Activated CD8-positive, alpha-beta T cell treated with anti-CD3 and anti-CD28 coated beads, Interleukin-2, amount 10 ng/mL, durations not matched to agents 7 days and 5 days (primary cell): ENCODE data around the gene PLEKHA6. TPM values are rescaled to one million over a fixed set of nuclear protein-coding genes. Genes with fewer than 3 reads are reported as not detected.

ENCODE experiments used
- ATAC-seq: fragments of 150-1000 bp; cut with Tn5 transposase; one replicate; pipeline ENCODE4 v1.10.0; 2021; ENCODE audit warnings: moderate library complexity
- CTCF ChIA-PET: fragments of 350-600 bp; sonication (Branson Sonifier 250); formaldehyde crosslinking; loops from one replicate; lab custom pipeline; 2021; ENCODE audit warnings: antibody characterized with exemption; lab: Charles Lee
- POLR2A ChIA-PET: fragments of 350-600 bp; sonication (Branson Sonifier 250); formaldehyde crosslinking; loops from one replicate; lab custom pipeline; 2021; ENCODE audit warnings: antibody characterized with exemption; lab: Charles Lee
- DNase-seq: peaks from one replicate; pipeline ENCODE4 v3.0.0-alpha.2; 2020
- H3K27ac Mint-ChIP-seq: one replicate; pipeline ENCODE4 v1.8.0; 2021; ENCODE audit warnings: mild to moderate bottlenecking, mixed read lengths
- H3K27me3 Mint-ChIP-seq: one replicate; pipeline ENCODE4 v1.8.0; 2021; ENCODE audit warnings: low read depth, mixed read lengths
- H3K36me3 Mint-ChIP-seq: one replicate; pipeline ENCODE4 v1.8.0; 2021; ENCODE audit warnings: low read depth, mixed read lengths
- H3K4me1 Mint-ChIP-seq: one replicate; pipeline ENCODE4 v1.8.0; 2021; ENCODE audit warnings: low read depth, mixed read lengths
- H3K4me3 Mint-ChIP-seq: one replicate; pipeline ENCODE4 v1.8.0; 2021; ENCODE audit warnings: mild to moderate bottlenecking, mixed read lengths
- H3K9me3 Mint-ChIP-seq: one replicate; pipeline ENCODE4 v1.8.0; 2022; ENCODE audit warnings: mixed read lengths; ENCODE audit not compliant: insufficient read depth
- total RNA-seq, 2 experiments: library from RNA; stranded (reverse); gene quantifications; one replicate each; pipeline ENCODE4 v1.2.3, GENCODE V29; 2021

PLEKHA6 gene
- total RNA-seq, 2 experiments from 2014 or later: 0.26 to 0.29 TPM

GRCh38 chr1:204353213-204353910 is 6.4 kb downstream of the PLEKHA6 start:
- H3K27ac Mint-ChIP-seq: no peak overlapping the region
- POLR2A ChIA-PET: no interaction called here
- no peaks in the 10 kb centered on the region for H3K9me3 Mint-ChIP-seq
- H3K4me3 Mint-ChIP-seq: no peak overlapping the region
- no peaks in the 10 kb centered on the region for H3K27me3 Mint-ChIP-seq
- DNase-seq (no peak), ATAC-seq (no peak)
- no peaks in the 10 kb centered on the region for H3K36me3 Mint-ChIP-seq
- CTCF ChIA-PET: interaction anchor here (1.1 to 2.4 kb wide), 4 partner anchors 10 to 146 kb away, joined by 3 to 18 read pairs (median 4); no protein-coding TSS in a partner anchor
- H3K4me1 Mint-ChIP-seq: peaks cover 5% of the 10 kb centered on the region

- Mint-ChIP-seq H3K9me3 (no peaks in the 10 kb centered on the region), H3K4me3 (no peak overlapping the region), H3K36me3 (no peaks in the 10 kb centered on the region), H3K27me3 (no peaks in the 10 kb centered on the region), H3K27ac (no peak overlapping the region), H3K4me1 (peaks cover 5% of the 10 kb centered on the region)
- ATAC-seq (no peak), DNase-seq (no peak)
- POLR2A ChIA-PET: no interaction called here
- CTCF ChIA-PET: interaction anchor here (0.9 to 1.6 kb wide), 2 partner anchors 12 to 48 kb away, joined by 4 to 8 read pairs; no protein-coding TSS in a partner anchor
Observed at GRCh38 chr1:204350857-204351573, 8.7 kb downstream of the PLEKHA6 start.

- no peak for DNase-seq
- Mint-ChIP-seq H3K4me1 (peaks cover 5% of the 10 kb centered on the region), H3K36me3 (no peaks in the 10 kb centered on the region), H3K27ac (no peak overlapping the region), H3K4me3 (no peak overlapping the region), H3K9me3 (no peaks in the 10 kb centered on the region), H3K27me3 (no peaks in the 10 kb centered on the region)
- ATAC-seq: no peak
- CTCF ChIA-PET: interaction anchor here (1.6 kb wide), 1 partner anchor 13 kb away, joined by 8 read pairs; no protein-coding TSS in a partner anchor
- POLR2A ChIA-PET: no interaction called here
Observed at GRCh38 chr1:204350312-204350711, 9.4 kb downstream of the PLEKHA6 start.

DNA sequence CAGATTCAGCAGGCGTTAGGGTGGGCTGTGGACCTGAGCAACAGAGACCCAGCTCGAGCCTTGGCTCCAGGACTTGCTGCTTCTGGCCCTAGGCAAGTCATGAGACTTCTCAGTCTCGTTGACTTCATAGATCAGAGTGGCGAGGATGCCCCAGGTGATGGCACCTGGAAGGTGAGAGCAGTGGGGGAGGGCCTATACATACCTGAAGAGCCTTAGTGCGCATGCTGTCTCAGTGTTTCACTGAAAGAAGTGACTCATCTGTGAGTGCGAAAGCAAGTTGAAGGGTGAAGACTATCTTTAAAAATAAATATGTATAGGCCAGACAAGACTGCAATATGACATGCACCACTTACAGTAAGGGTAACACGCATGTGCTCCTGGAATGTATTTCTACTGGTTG is 10.1 kb downstream of the PLEKHA6 start:
- CTCF ChIA-PET: interaction anchor here (1.1 kb wide), 1 partner anchor 49 kb away, joined by 3 read pairs; no protein-coding TSS in a partner anchor
- DNase-seq: no peak
- H3K36me3 Mint-ChIP-seq: no peaks in the 10 kb centered on the region
- peaks cover 5% of the 10 kb centered on the region for H3K4me1 Mint-ChIP-seq
- no peak overlapping the region for H3K4me3 Mint-ChIP-seq
- ATAC-seq: no peak
- POLR2A ChIA-PET: no interaction called here
- H3K27me3 Mint-ChIP-seq: no peaks in the 10 kb centered on the region
- no peak overlapping the region for H3K27ac Mint-ChIP-seq
- no peaks in the 10 kb centered on the region for H3K9me3 Mint-ChIP-seq

DNA sequence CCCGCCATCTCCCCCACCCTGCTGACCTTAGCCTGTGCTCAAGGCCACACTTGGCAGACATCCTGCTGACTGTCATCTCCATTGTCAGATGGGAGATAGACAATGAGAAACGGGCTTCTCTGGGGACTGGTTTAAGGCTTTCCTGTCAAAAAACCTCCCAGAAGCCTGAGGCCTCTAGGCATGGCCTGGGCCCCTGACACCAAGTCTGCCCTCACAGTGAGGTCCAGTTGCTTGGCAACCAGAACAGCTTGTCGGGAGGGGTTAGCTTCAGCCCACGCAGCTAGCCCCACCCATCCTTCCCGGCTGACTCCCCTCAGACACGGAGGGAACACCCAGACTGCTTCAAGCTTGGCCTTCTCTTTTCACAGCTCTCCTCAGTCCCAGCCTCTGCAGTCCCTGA is 11.0 kb downstream of the PLEKHA6 start:
- ATAC-seq: no peak
- POLR2A ChIA-PET: no interaction called here
- H3K4me3 Mint-ChIP-seq: no peak overlapping the region

GRCh38 chr1:204348242-204348641 is 11.5 kb downstream of the PLEKHA6 start:
- Mint-ChIP-seq H3K4me1 (peaks cover 5% of the 10 kb centered on the region), H3K27ac (no peak overlapping the region), H3K4me3 (no peak overlapping the region), H3K27me3 (no peaks in the 10 kb centered on the region), H3K36me3 (no peaks in the 10 kb centered on the region), H3K9me3 (no peaks in the 10 kb centered on the region)
- CTCF ChIA-PET: interaction anchor here (0.9 kb wide), 1 partner anchor 50 kb away, joined by 3 read pairs; no protein-coding TSS in a partner anchor
- POLR2A ChIA-PET: no interaction called here
- no peak for ATAC-seq
- no peak for DNase-seq

More for the DNA sequence above, 11.0 kb downstream of the PLEKHA6 start:
- no peaks in the 10 kb centered on the region for H3K36me3 Mint-ChIP-seq
- no peak overlapping the region for H3K27ac Mint-ChIP-seq
- H3K4me1 Mint-ChIP-seq: peaks cover 5% of the 10 kb centered on the region
- H3K9me3 Mint-ChIP-seq: no peaks in the 10 kb centered on the region
- CTCF ChIA-PET: interaction anchor here (1.1 kb wide), 1 partner anchor 50 kb away, joined by 3 read pairs; no protein-coding TSS in a partner anchor
- no peak for DNase-seq
- H3K27me3 Mint-ChIP-seq: no peaks in the 10 kb centered on the region

DNA sequence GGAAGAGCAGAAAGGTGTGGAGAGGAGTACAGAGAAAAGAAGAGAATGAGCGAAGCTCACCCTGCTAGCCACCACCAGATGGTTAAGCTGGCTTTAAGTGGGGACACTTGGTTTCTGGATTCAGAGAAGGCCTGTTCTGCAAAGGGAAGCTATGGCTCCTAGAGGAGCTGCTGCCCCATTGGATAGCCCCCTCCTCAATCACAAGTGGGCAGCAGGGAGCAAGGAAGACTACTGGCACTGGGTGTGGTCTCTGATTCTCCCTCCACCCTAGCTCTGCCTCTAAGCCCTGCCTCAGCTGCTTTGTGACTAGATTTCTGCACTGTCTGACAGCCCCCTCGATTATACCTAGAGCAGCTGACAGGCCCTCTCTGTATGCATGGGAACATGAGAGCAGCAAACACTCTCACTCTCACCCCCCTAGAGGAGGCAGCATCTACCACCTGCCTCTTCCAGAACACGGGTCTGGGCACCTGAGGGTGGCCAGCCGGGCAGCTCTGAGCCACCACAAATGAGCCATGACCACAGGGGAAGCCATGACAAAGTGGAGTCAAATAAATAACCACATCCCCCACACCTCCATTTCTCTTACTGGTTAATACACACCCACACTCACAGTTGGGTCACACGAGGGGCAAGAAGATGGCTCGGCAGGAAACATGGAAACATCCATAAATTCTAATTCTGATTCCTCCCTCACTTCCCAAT is 13.6 kb downstream of the PLEKHA6 start:
- H3K36me3 Mint-ChIP-seq: no peaks in the 10 kb centered on the region
- POLR2A ChIA-PET: no interaction called here
- DNase-seq: no peak
- peaks cover 3% of the 10 kb centered on the region for H3K27me3 Mint-ChIP-seq
- H3K4me1 Mint-ChIP-seq: peaks cover under 1% of the 10 kb centered on the region
- no peak for ATAC-seq
- no peaks in the 10 kb centered on the region for H3K9me3 Mint-ChIP-seq
- no peak overlapping the region for H3K27ac Mint-ChIP-seq
- CTCF ChIA-PET: interaction anchor here (0.8 kb wide), 1 partner anchor 17 kb away, joined by 4 read pairs; no protein-coding TSS in a partner anchor
- no peak overlapping the region for H3K4me3 Mint-ChIP-seq

- H3K9me3 Mint-ChIP-seq: no peaks in the 10 kb centered on the region
- POLR2A ChIA-PET: no interaction called here
- H3K27me3 Mint-ChIP-seq: peaks cover 3% of the 10 kb centered on the region
- no peak overlapping the region for H3K27ac Mint-ChIP-seq
- no peak overlapping the region for H3K4me3 Mint-ChIP-seq
- no peaks in the 10 kb centered on the region for H3K4me1 Mint-ChIP-seq
- CTCF ChIA-PET: interaction anchor here (0.8 kb wide), 1 partner anchor 18 kb away, joined by 4 read pairs; no protein-coding TSS in a partner anchor
- no peaks in the 10 kb centered on the region for H3K36me3 Mint-ChIP-seq
- DNase-seq (no peak), ATAC-seq (no peak)
Observed at GRCh38 chr1:204345438-204345841, 14.3 kb downstream of the PLEKHA6 start.

DNA sequence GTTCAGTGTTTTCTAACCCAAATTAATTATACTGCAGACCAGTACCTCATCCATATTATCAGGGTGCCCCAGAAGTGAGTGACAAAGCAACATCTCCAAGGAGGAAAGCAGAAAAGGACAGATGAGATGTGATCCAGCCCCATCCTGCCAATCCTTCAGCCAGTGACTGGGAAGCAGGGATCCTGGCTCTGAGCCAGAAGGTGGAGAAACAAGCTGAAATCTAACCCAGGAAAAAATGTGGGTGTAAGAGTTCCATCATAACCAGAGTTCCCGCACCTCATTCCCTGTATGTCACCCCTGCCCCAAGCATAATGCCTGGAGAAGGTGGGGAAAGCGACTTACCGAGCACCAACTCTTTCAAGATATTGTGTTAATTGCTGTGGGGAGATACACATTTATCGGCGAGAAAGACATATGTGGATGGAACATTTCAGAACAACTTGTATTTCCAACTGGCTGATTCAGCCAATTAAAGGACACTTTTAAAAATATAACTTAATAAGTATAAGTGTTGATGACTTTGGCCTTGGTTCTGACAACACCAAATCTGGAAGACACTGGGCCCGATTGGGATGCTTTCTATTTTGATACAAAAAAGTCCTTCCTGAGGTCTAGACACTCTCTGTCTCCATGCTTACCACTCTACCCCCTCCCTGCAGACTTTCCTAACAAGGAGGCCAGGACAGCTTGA is 14.9 kb downstream of the PLEKHA6 start:
- Mint-ChIP-seq H3K27ac (no peak overlapping the region), H3K36me3 (no peaks in the 10 kb centered on the region), H3K27me3 (peaks cover 3% of the 10 kb centered on the region), H3K4me3 (no peak overlapping the region), H3K9me3 (no peaks in the 10 kb centered on the region), H3K4me1 (no peaks in the 10 kb centered on the region)
- CTCF ChIA-PET: no interaction called here
- ATAC-seq (no peak), DNase-seq (no peak)
- POLR2A ChIA-PET: no interaction called here

DNA sequence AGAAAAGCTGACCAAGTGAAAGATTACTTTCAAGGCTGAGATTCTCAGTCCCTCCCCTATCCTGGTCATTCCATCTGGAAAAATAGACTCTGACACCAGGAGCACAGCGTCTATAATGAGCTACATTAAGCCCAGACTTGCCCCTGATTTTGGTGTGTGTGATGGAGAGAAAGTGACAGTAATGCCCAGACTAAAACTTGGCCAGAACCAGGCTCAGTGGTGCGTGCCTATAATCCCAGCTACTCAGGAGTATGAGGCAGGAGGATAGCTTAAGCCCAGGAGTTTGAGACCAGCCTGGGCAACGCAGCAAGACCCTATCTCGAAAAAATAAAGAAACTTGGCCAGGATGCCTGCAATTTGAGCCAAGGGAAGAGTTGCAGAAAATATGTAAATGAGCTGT is 15.9 kb downstream of the PLEKHA6 start:
- H3K27ac Mint-ChIP-seq: no peak overlapping the region
- peaks cover 5% of the 10 kb centered on the region for H3K27me3 Mint-ChIP-seq
- DNase-seq: no peak
- ATAC-seq: no peak
- no peaks in the 10 kb centered on the region for H3K9me3 Mint-ChIP-seq
- no peak overlapping the region for H3K4me3 Mint-ChIP-seq
- no peaks in the 10 kb centered on the region for H3K36me3 Mint-ChIP-seq
- CTCF ChIA-PET: interaction anchor here (1.7 to 2.4 kb wide), 2 partner anchors 19 to 137 kb away, joined by 4 to 12 read pairs; no protein-coding TSS in a partner anchor
- H3K4me1 Mint-ChIP-seq: no peaks in the 10 kb centered on the region
- POLR2A ChIA-PET: interaction anchor here (1.4 kb wide), 1 partner anchor 89 kb away, joined by 3 read pairs; no protein-coding TSS in a partner anchor

- ATAC-seq (no peak), DNase-seq (no peak)
- Mint-ChIP-seq H3K27ac (no peak overlapping the region), H3K9me3 (no peaks in the 10 kb centered on the region), H3K27me3 (peaks cover 5% of the 10 kb centered on the region), H3K4me1 (no peaks in the 10 kb centered on the region), H3K4me3 (no peak overlapping the region), H3K36me3 (no peaks in the 10 kb centered on the region)
- ChIA-PET POLR2A (interaction anchor here (1.4 kb wide), 1 partner anchor 89 kb away, joined by 3 read pairs; no protein-coding TSS in a partner anchor), CTCF (interaction anchor here (1.2 to 2.4 kb wide), 4 partner anchors 20 to 180 kb away, joined by 4 to 12 read pairs (median 5); no protein-coding TSS in a partner anchor)
Observed at GRCh38 chr1:204343247-204343646, 16.5 kb downstream of the PLEKHA6 start.
